Measurements from ENCODE around the gene ACBD6.

DNA sequence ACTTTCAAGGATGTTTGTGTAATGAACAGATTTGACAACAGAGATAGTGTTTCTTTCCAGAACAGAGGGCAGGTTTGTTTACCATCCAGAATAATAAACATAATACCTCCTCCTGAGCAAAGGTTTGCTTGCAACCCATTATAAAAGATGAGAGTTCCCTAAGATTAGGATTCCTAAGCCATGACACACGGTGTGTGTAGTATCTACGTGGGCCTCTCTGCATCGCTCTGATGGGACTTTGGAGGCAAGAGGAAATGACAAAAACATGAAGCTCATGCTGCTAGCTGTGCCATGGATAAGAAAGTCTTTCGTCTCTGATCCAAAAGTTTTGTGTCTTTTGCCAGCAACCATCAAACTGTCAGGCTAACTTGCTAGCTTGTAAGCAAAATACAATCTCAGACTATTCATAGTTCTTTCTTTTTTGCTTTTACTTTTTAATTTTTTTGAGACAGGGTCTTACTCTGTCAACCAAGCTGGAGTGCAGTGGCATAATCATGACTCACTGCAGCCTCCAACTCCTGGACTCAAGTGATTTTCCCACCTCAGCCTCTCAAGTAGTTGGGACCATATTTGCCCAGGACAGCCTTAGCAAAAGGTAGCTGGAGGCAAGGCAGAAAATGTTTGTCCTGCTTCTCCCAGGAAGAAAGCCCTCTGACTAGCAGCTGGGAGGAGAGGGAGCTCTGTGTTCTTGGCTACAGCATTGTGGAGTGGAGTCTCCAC lies 191.2 kb downstream of the ACBD6 start:
- TF ChIP-seq CTCF (IDR thresholded peaks at IDR 0.05), result no peak
- no peak for TF ChIP-seq POLR2AphosphoS5 (IDR thresholded peaks at IDR 0.05)
- TF ChIP-seq POLR2A (IDR thresholded peaks at IDR 0.05; ENCODE audit: low read depth), result no peak
- TF ChIP-seq EP300 (IDR thresholded peaks at IDR 0.05), result no peak
